K562 (cell line): ENCODE results near the gene TMEM11. TPM values are rescaled to one million over a fixed set of nuclear protein-coding genes. Genes with fewer than 3 reads are reported as not detected.

Source experiments
- ATAC-seq: fragments of 200-7000 bp; cut with Tn5 transposase; 3 replicates; pipeline ENCODE4 v1.9.1; 2020; ENCODE audit warnings: moderate library complexity
- BruUV-seq: library from RNA; stranded (reverse); fragments of 400-500 nt; replicated peaks from 2 replicates; lab custom pipeline; 2021; lab: Mats Ljungman, UMichigan
- CTCF ChIA-PET: fragments of 300-600 bp; formaldehyde crosslinking; extraction: SDS; loops from one replicate; lab custom pipeline; 2021; ENCODE audit warnings: low intra/inter-chr PET ratio; lab: Yijun Ruan, JAX
- POLR2A ChIA-PET: fragments of 300-600, 350-650 bp; sonication (Branson Sonifier 250); formaldehyde crosslinking; extraction: SDS; loops from one replicate; lab custom pipeline; 2021; ENCODE audit warnings: antibody characterized with exemption, inconsistent platforms; lab: Yijun Ruan, JAX
- DNase-seq, 4 experiments: peaks; one replicate each; pipeline versions ENCODE4 v3.0.0 to v3.0.0-alpha.2; 2011 to 2018; ENCODE audit warnings: low spot score in 3 of 4, mixed read lengths in 3 of 4; ENCODE audit errors: extremely low read depth in 1 of 4
- FAIRE-seq: peaks from 2 replicates; lab custom pipeline; 2011; peaks lifted over from hg19 to GRCh38; lab: Jason Lieb, UNC
- H2AFZ ChIP-seq: 2 replicates; pipeline ENCODE4 v1.6.0; 2011; ENCODE audit warnings: low read depth, low read length, control low read depth, inconsistent platforms
- H3K27ac ChIP-seq: fragments of 200-600 bp; 3 replicates; pipeline ENCODE4 v1.8.0; 2011; ENCODE audit warnings: low read depth, mild to moderate bottlenecking, control low read depth, inconsistent platforms, low read length, moderate library complexity, mixed read lengths; ENCODE audit errors: extremely low read depth
- H3K27me3 ChIP-seq, 2 experiments: fragments of 300-600 bp in 1 of 2; 2 replicates in 1 of 2; 3 replicates in 1 of 2; pipeline versions ENCODE4 v1.6.0 to v1.8.0; 2011; ENCODE audit warnings: inconsistent platforms in 2 of 2, low read length in 2 of 2, mild to moderate bottlenecking in 1 of 2, mixed read lengths in 1 of 2, moderate library complexity in 1 of 2; ENCODE audit not compliant: control insufficient read depth in 2 of 2, insufficient read depth in 2 of 2
- H3K36me3 ChIP-seq: fragments of 300-600 bp; 3 replicates; pipeline ENCODE4 v1.8.0; 2011; ENCODE audit warnings: mild to moderate bottlenecking, low read length, inconsistent platforms; ENCODE audit not compliant: control insufficient read depth, insufficient read depth
- H3K4me1 ChIP-seq, 2 experiments: fragments of 200-600 bp in 1 of 2; replicated peaks in 1 of 2; 2 replicates in 1 of 2; 3 replicates in 1 of 2; pipeline versions ENCODE4 v1.5.1 to v1.8.0; 2011; ENCODE audit warnings: inconsistent platforms in 2 of 2, low read length in 2 of 2, mild to moderate bottlenecking in 1 of 2, mixed read lengths in 1 of 2, moderate library complexity in 1 of 2; ENCODE audit not compliant: control insufficient read depth in 2 of 2, insufficient read depth in 2 of 2
- H3K4me2 ChIP-seq: 2 replicates; pipeline ENCODE4 v1.6.1; 2011; ENCODE audit warnings: low read length, control low read depth, inconsistent platforms, mixed read lengths; ENCODE audit not compliant: insufficient read depth
- H3K4me3 ChIP-seq: fragments of 200-600 bp; sonication (generic), shearing (Covaris generic); 2 replicates; pipeline ENCODE4 v1.5.1; 2016; ENCODE audit warnings: control low read depth, inconsistent platforms
- H3K79me2 ChIP-seq: fragments of 200-600 bp; 3 replicates; pipeline ENCODE4 v1.8.0; 2011; ENCODE audit warnings: low read length, inconsistent platforms; ENCODE audit not compliant: control insufficient read depth, insufficient read depth
- H3K9ac ChIP-seq, 2 experiments: 2 replicates each; pipeline versions ENCODE4 v1.6.0 to v1.6.1; 2011; ENCODE audit warnings: low read depth in 2 of 2, low read length in 2 of 2, control low read depth in 1 of 2, inconsistent platforms in 1 of 2, mild to moderate bottlenecking in 1 of 2, mixed read lengths in 1 of 2; ENCODE audit not compliant: insufficient read depth in 1 of 2
- H3K9me1 ChIP-seq: one replicate; pipeline ENCODE4 v1.6.0; 2011; ENCODE audit warnings: inconsistent platforms, mild to moderate bottlenecking, low read length, moderate library complexity; ENCODE audit not compliant: control insufficient read depth, insufficient read depth
- H3K9me3 ChIP-seq: replicated peaks from 2 replicates; pipeline ENCODE4 v1.5.1; 2011; ENCODE audit warnings: low read depth, low read length, inconsistent platforms; ENCODE audit not compliant: control insufficient read depth, insufficient read depth
- H4K20me1 ChIP-seq: replicated peaks from 2 replicates; pipeline ENCODE4 v1.6.1; 2011; ENCODE audit warnings: low read length, inconsistent platforms, mixed read lengths; ENCODE audit not compliant: control insufficient read depth, insufficient read depth
- ADNP ChIP-seq: fragments of 200-800 bp; sonication (Bioruptor generic); IDR thresholded peaks from 2 replicates; pipeline ENCODE4 v1.6.1; 2016; ENCODE audit warnings: missing genetic modification characterization, missing compliant biosample characterization
- CBX8 ChIP-seq: fragments of 200-600 bp; sonication (generic); IDR thresholded peaks from 2 replicates; pipeline ENCODE4 v1.6.1; 2012; ENCODE audit warnings: borderline replicate concordance, mixed run types, low read depth, mild to moderate bottlenecking, moderate library complexity, mixed read lengths, low read length, control low read depth, inconsistent platforms; ENCODE audit not compliant: poor library complexity, severe bottlenecking; ENCODE audit errors: extremely low read depth
- DACH1 ChIP-seq: fragments of 450-650 bp; IDR thresholded peaks from 2 replicates; pipeline ENCODE4 v1.6.1; 2018; ENCODE audit not compliant: partially characterized antibody
- EWSR1 ChIP-seq: fragments of 450-650 bp; IDR thresholded peaks from 2 replicates; pipeline ENCODE4 v1.6.1; 2018; ENCODE audit warnings: borderline replicate concordance, mild to moderate bottlenecking, low read depth, moderate library complexity; ENCODE audit not compliant: partially characterized antibody
- KDM1A ChIP-seq, 2 experiments: fragments of 450-650 bp; IDR thresholded peaks; 2 replicates each; pipeline ENCODE4 v1.6.1; 2016; ENCODE audit warnings: mild to moderate bottlenecking in 2 of 2
- MCM3 ChIP-seq: fragments of 450-650 bp; IDR thresholded peaks from 2 replicates; pipeline ENCODE4 v1.6.1; 2016
- POLR2G ChIP-seq: fragments of 200-400 bp; formaldehyde crosslinking; IDR thresholded peaks from 2 replicates; pipeline ENCODE4 v1.6.1; 2017; ENCODE audit warnings: low read depth, mild to moderate bottlenecking, antibody characterized with exemption, low read length, moderate library complexity
- SNIP1 ChIP-seq: fragments of 450-650 bp; IDR thresholded peaks from 2 replicates; pipeline ENCODE4 v1.7.1; 2017; ENCODE audit warnings: low read depth, mild to moderate bottlenecking
- SREBF1 ChIP-seq: fragments of 150-350 bp; IDR thresholded peaks from 2 replicates; pipeline ENCODE4 v1.6.1; 2014; ENCODE audit warnings: antibody characterized with exemption, low read depth, low read length, borderline replicate concordance
- SUPT5H ChIP-seq: fragments of 450-650 bp; IDR thresholded peaks from 2 replicates; pipeline ENCODE4 v1.6.1; 2016
- TAF9B ChIP-seq: fragments of 450-650 bp; IDR thresholded peaks from 2 replicates; pipeline ENCODE4 v1.6.1; 2018; ENCODE audit warnings: mild to moderate bottlenecking; ENCODE audit not compliant: partially characterized antibody
- ZNF668 ChIP-seq: fragments of 250-450 bp; sonication (Bioruptor Pico); IDR thresholded peaks from 2 replicates; pipeline ENCODE4 v1.8.0; 2022; ENCODE audit warnings: mild to moderate bottlenecking, inconsistent platforms
- WGBS: fragments of 100-300 bp; shearing (Covaris generic); methylation state at CpG from one replicate; pipeline ENCODE4 v1.1.6; 2016; ENCODE audit warnings: low coverage, mixed read lengths; ENCODE audit not compliant: insufficient coverage; ENCODE audit errors: missing lambda C conversion rate; 5-methylcytosine and 5-hydroxymethylcytosine counted together
- in situ Hi-C: fragments of 300-500 bp; cut with MboI; formaldehyde crosslinking; loops from 4 replicates; pipeline ENCODE4 v1.15.0; 2018; ENCODE audit warnings: inconsistent platforms, mixed read lengths
- intact Hi-C: fragments of 100-400 bp; cut with micrococcal nuclease; formaldehyde crosslinking; loops from 2 replicates; pipeline ENCODE4 v1.14.2; 2022
- polyA plus RNA-seq, 8 experiments: library from polyadenylated mRNA; depleted of rRNA in 4 of 8; stranded (reverse) in 5 of 8; unstranded in 3 of 8; fragments of >200 nt; fragmentation: Nextera tagmentation in 2 of 8; fragmentation: Illumina TruSeq in 1 of 8; extraction: Ambion mirVana in 2 of 8; extraction: Trizol in 1 of 8; gene quantifications; 2 replicates each; pipeline versions ENCODE4 v1.2.1 to v1.2.3, GENCODE V29; 2011 to 2014; ENCODE audit warnings: inconsistent platforms in 1 of 8, missing spikeins in 1 of 8
- total RNA-seq, 7 experiments: library from RNA; depleted of rRNA in 6 of 7; stranded (reverse); fragments of >200 nt in 6 of 7; fragmentation: Illumina TruSeq in 2 of 7; extraction: Trizol in 2 of 7; gene quantifications; 2 replicates each; pipeline versions ENCODE4 v1.2.1 to v1.2.3, GENCODE V29; 2011 to 2021; ENCODE audit warnings: low replicate concordance in 1 of 7
- TF ChIP-seq, protein P1 (sequence below): sonication (generic); formaldehyde crosslinking; IDR thresholded peaks from 2 replicates; pipeline ENCODE4 v1.5.0; 2020; ENCODE audit warnings: missing genetic modification reagents

Gene TMEM11
- total and polyA plus RNA-seq, 9 of the 15 experiments (the other 6 are each of a cell fraction or from before 2014, with no cell fraction given): 12.0 to 40.7 (median 30.0) TPM

DNA sequence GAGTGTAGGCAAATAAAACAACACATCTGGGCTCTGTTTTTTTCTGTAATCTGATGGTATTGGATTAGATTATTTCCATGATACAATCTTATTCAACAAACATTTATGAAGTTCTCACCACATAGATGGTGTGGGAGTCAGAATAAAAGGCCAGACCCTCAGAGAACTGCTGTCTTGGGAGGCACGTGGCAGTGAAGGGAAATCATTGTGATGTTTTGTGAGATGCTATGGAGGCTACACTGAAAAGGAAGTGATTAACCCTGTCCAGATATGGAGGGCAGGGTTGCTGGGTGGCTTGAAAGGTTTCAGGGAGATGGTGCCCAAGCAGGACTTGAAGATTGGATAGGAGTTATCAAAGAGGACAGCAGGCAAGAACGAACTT lies 51.6 kb downstream of the TMEM11 start:
- no peak for FAIRE-seq
- CTCF ChIA-PET: no interaction called here

DNA sequence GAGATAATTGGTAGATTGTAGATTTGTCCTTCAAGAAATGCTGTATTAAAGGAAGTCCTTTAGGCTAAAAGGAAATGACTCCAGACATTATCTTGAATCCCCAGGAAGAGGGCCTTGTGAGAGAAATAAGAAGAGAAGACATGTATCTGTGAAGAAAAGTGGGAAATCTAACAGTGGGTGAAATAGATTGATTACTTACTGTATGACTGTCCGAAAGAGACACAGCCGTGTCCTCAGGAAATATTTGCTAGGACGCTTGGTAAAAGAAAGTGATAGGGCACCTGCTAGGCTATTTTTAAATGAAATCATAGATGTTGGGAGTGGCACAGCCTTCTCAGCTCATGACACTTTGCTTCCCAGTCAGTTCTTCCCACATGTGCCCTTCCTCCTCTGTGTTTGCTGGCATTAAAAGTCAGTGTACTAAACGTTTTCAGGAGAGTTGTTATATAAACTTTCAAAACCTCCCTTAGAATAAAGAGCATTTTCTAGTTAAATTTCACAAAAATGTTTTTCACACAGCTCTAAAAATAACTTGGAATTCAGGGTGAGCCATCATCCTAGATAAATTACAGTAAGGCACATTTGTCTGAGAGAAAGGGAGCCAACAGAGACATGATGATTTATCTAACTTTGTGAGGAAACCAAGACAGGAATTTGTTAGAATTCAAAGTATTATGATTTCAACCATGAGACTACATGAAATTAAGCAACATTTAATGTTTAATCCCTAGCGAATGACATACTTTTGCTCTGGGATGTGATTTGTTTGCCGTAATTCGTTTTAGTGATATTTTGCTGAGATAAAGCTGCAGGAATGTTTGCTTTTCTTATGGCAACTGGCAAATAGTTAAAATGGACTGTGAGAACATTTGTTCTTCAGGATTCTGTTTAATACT lies 52.2 kb downstream of the TMEM11 start:
- ATAC-seq: no peak
- FAIRE-seq: no peak
- TF ChIP-seq SREBF1 (no peak), DACH1 (no peak), KDM1A (IDR thresholded peaks at IDR 0.05) (no peak), MCM3 (no peak), SUPT5H (no peak), ZNF668 (CRISPR knock-in tag) (no peak)
- TF ChIP-seq, protein P1, sequence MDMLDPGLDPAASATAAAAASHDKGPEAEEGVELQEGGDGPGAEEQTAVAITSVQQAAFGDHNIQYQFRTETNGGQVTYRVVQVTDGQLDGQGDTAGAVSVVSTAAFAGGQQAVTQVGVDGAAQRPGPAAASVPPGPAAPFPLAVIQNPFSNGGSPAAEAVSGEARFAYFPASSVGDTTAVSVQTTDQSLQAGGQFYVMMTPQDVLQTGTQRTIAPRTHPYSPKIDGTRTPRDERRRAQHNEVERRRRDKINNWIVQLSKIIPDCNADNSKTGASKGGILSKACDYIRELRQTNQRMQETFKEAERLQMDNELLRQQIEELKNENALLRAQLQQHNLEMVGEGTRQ (CRISPR knock-in tag): no peak
- H4K20me1 ChIP-seq: no peaks in the 10 kb centered on the region
- intact Hi-C loops: no loop called here
- no peak overlapping the region for H2AFZ ChIP-seq
- H3K9me1 ChIP-seq: no peaks in the 10 kb centered on the region
- CTCF ChIA-PET: no interaction called here
- in situ Hi-C loops: no loop called here
- BruUV-seq: no TSS peak
- no peaks in the 10 kb centered on the region for H3K27me3 ChIP-seq
- no peaks in the 10 kb centered on the region for H3K9me3 ChIP-seq
- POLR2A ChIA-PET: no interaction called here
- H3K9ac ChIP-seq: no peak overlapping the region
- H3K36me3 ChIP-seq: no peaks in the 10 kb centered on the region
- 39% methylated on average over 7 of the region's 7 CpGs for WGBS
- no peak for DNase-seq
- no peak overlapping the region for H3K4me3 ChIP-seq
- H3K27ac ChIP-seq: no peak overlapping the region
- H3K4me1 ChIP-seq: no peaks in the 10 kb centered on the region; a peak in 1 of 5 replicates
- no peak overlapping the region for H3K4me2 ChIP-seq
- no peaks in the 10 kb centered on the region; the same call in 2 of the 3 replicates for H3K79me2 ChIP-seq

More for the DNA sequence above, 51.6 kb downstream of the TMEM11 start:
- Histone ChIP-seq H3K36me3 (no peaks in the 10 kb centered on the region), H3K9me1 (no peaks in the 10 kb centered on the region), H3K9me3 (no peaks in the 10 kb centered on the region)
- intact Hi-C loops: no loop called here
- TF ChIP-seq ADNP (tag) (no peak), EWSR1 (no peak), POLR2G (no peak), CBX8 (no peak), SNIP1 (no peak), TAF9B (no peak)
- TF ChIP-seq, all 486 proteins: peak for 0
- H3K9ac ChIP-seq: no peak overlapping the region
- 39% methylated on average over 2 of the region's 2 CpGs for WGBS
- H3K4me2 ChIP-seq: no peak overlapping the region
- H3K79me2 ChIP-seq: no peaks in the 10 kb centered on the region; the same call in 2 of the 3 replicates
- no peak overlapping the region for H3K27ac ChIP-seq
- no peaks in the 10 kb centered on the region for H4K20me1 ChIP-seq
- DNase-seq (no peak), ATAC-seq (no peak)
- H3K4me3 ChIP-seq: no peak overlapping the region
- POLR2A ChIA-PET: no interaction called here
- H2AFZ ChIP-seq: no peak overlapping the region
- no TSS peak for BruUV-seq
- H3K4me1 ChIP-seq: no peaks in the 10 kb centered on the region; a peak in 2 of 5 replicates
- no peaks in the 10 kb centered on the region for H3K27me3 ChIP-seq
- in situ Hi-C loops: no loop called here
